Heart left ventricle (tissue), 13 donors: ENCODE data around the gene SLC4A4.

Experiments
- POLR2A ChIP-seq, 2 donors: fragments of 450-650 bp; IDR thresholded peaks; one replicate each; pipeline ENCODE4 v1.6.1; 2017; ENCODE audit warnings: antibody characterized with exemption in 2 of 2, mild to moderate bottlenecking in 2 of 2, moderate library complexity in 2 of 2
- TF ChIP-seq, protein P1 (sequence below), 12 donors: fragments of 200-600 bp; sonication (generic) in 4 of 12; IDR thresholded peaks; one replicate each; pipeline versions ENCODE4 v1.5.0 to v1.8.0; 2018 to 2022; ENCODE audit warnings: antibody characterized with exemption in 12 of 12, mild to moderate bottlenecking in 5 of 12
- donor health status: ischemic (EF 13 %, LVEDD 7.1; RV severe dilation, severe dysfunction).
- donor health status: DM: no; HTN: yes; CAD: no.
- donor health status: DM: no; HTN: no; CAD: no.
- donor health status: ischemic (EF 25% LVEDD 6.9; RV normal size, moderate dysfunction).
- donor health status: ischemic (EF 25% LVEDD 5.7; RV mildly dilated, moderate dysfunction).
- donor health status: ischemic (EF 35%, LVEDD 5.7; RV mildly dilated, moderate dysfunction).
- donor health status: nonischemic (EF 11% LVEDD 7.7; RV severe dilation, severe dysfunction).
- donor health status: DM: yes; HTN: yes; CAD: no.
- donor health status: PGD.
- donor health status: ischemic (EF 29% LVEDD 5.4; RV normal size, mild dysfunction).
- donor health status: nonischemic (EF 23%, LVEDD 6.1; RV moderate dilation, normal function).

DNA sequence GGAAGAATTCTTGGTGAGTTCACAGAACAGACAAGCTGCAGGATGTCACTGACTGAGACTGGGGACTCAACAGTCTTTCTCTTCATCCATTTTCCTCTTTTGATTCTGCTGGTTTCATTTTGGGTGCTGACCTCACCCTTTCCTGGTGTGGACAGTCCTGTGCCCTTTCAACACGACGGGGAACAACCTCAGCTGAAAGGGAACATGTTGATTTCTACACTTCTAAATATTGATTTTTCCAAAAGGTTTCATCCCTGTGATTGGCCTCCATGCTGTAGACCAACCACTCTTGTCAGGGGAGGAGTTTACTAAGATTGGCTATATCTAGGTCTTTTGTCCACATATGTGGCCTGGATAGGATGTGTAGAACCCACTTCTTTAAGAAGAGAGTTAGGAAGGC, 91.8 kb downstream of the SLC4A4 start:
- no peak for TF ChIP-seq POLR2A (IDR thresholded peaks at IDR 0.05)
- TF ChIP-seq, protein P1, sequence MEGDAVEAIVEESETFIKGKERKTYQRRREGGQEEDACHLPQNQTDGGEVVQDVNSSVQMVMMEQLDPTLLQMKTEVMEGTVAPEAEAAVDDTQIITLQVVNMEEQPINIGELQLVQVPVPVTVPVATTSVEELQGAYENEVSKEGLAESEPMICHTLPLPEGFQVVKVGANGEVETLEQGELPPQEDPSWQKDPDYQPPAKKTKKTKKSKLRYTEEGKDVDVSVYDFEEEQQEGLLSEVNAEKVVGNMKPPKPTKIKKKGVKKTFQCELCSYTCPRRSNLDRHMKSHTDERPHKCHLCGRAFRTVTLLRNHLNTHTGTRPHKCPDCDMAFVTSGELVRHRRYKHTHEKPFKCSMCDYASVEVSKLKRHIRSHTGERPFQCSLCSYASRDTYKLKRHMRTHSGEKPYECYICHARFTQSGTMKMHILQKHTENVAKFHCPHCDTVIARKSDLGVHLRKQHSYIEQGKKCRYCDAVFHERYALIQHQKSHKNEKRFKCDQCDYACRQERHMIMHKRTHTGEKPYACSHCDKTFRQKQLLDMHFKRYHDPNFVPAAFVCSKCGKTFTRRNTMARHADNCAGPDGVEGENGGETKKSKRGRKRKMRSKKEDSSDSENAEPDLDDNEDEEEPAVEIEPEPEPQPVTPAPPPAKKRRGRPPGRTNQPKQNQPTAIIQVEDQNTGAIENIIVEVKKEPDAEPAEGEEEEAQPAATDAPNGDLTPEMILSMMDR (IDR thresholded peaks at IDR 0.05): no peak
